HL-60 (cell line): Measurements from ENCODE around the gene WDR43.

ENCODE experiments used
- POLR2AphosphoS5 ChIP-seq: IDR thresholded peaks from 2 replicates; pipeline ENCODE4 v1.6.1; 2012; ENCODE audit warnings: low read depth
- REST ChIP-seq: IDR thresholded peaks from 2 replicates; pipeline ENCODE4 v1.6.1; 2012; ENCODE audit warnings: low read depth; ENCODE audit not compliant: insufficient replicate concordance
- TF ChIP-seq, protein P1 (sequence below): IDR thresholded peaks from one replicate; pipeline ENCODE4 v1.5.1; 2011; ENCODE audit warnings: low read length, control low read depth, inconsistent platforms; ENCODE audit not compliant: insufficient read depth

GRCh38 chr2:28972778-28973335 lies 78.4 kb downstream of the WDR43 start:
- TF ChIP-seq, protein P1, sequence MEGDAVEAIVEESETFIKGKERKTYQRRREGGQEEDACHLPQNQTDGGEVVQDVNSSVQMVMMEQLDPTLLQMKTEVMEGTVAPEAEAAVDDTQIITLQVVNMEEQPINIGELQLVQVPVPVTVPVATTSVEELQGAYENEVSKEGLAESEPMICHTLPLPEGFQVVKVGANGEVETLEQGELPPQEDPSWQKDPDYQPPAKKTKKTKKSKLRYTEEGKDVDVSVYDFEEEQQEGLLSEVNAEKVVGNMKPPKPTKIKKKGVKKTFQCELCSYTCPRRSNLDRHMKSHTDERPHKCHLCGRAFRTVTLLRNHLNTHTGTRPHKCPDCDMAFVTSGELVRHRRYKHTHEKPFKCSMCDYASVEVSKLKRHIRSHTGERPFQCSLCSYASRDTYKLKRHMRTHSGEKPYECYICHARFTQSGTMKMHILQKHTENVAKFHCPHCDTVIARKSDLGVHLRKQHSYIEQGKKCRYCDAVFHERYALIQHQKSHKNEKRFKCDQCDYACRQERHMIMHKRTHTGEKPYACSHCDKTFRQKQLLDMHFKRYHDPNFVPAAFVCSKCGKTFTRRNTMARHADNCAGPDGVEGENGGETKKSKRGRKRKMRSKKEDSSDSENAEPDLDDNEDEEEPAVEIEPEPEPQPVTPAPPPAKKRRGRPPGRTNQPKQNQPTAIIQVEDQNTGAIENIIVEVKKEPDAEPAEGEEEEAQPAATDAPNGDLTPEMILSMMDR, result no peak
- TF ChIP-seq REST, result no peak
- TF ChIP-seq POLR2AphosphoS5, result no peak
